Liver (tissue), 9 donors: ENCODE results near the gene AGTRAP. TPM values are rescaled to one million over a fixed set of nuclear protein-coding genes. Genes with fewer than 3 reads are reported as not detected.
A peak's percentile ranks its signal among the peaks of the same experiment; 100 is the strongest.

Source experiments
- DNase-seq: peaks from one replicate; pipeline ENCODE4 v3.0.0-alpha.2; 2017; ENCODE audit warnings: low spot score
- H3K27ac ChIP-seq, 2 donors: one replicate each; pipeline ENCODE4 v1.7.0; 2013; ENCODE audit warnings: inconsistent platforms in 2 of 2, low read length in 2 of 2, control low read depth in 1 of 2, low read depth in 1 of 2, mild to moderate bottlenecking in 1 of 2
- H3K27me3 ChIP-seq, 4 donors: one replicate each; pipeline versions ENCODE4 v1.6.1 to v1.7.0; 2013; ENCODE audit warnings: low read length in 3 of 4, inconsistent platforms in 1 of 4, mild to moderate bottlenecking in 1 of 4, moderate library complexity in 1 of 4; ENCODE audit not compliant: control insufficient read depth in 4 of 4, insufficient read depth in 4 of 4
- H3K36me3 ChIP-seq, 4 donors: one replicate each; pipeline versions ENCODE4 v1.6.1 to v1.7.0; 2013; ENCODE audit warnings: low read length in 3 of 4, mild to moderate bottlenecking in 3 of 4, low read depth in 1 of 4, moderate library complexity in 1 of 4; ENCODE audit not compliant: control insufficient read depth in 4 of 4, insufficient read depth in 3 of 4
- H3K4me1 ChIP-seq, 4 donors: one replicate each; pipeline versions ENCODE4 v1.6.1 to v1.7.0; 2013; ENCODE audit warnings: low read length in 3 of 4, mild to moderate bottlenecking in 3 of 4, moderate library complexity in 1 of 4; ENCODE audit not compliant: control insufficient read depth in 4 of 4, insufficient read depth in 4 of 4
- H3K4me3 ChIP-seq, 3 donors: one replicate each; pipeline versions ENCODE4 v1.6.1 to v1.7.0; 2013; ENCODE audit warnings: low read length in 3 of 3, control low read depth in 1 of 3, low read depth in 1 of 3, mild to moderate bottlenecking in 1 of 3
- H3K9ac ChIP-seq, 2 donors: one replicate each; pipeline ENCODE4 v1.7.0; 2013; ENCODE audit warnings: low read length in 2 of 2, mild to moderate bottlenecking in 2 of 2, moderate library complexity in 2 of 2, control low read depth in 1 of 2, low read depth in 1 of 2
- H3K9me3 ChIP-seq, 4 donors: one replicate each; pipeline versions ENCODE4 v1.6.1 to v1.7.0; 2013; ENCODE audit warnings: low read length in 3 of 4; ENCODE audit not compliant: control insufficient read depth in 4 of 4
- CTCF ChIP-seq: fragments of 150-350 bp; IDR thresholded peaks from 2 replicates; pipeline ENCODE4 v1.5.1; 2017; ENCODE audit warnings: improper control_type of control experiment, low read depth, low read length; ENCODE audit not compliant: missing input control
- FOXA1 ChIP-seq: IDR thresholded peaks from 2 replicates; pipeline ENCODE4 v1.6.1; 2016; ENCODE audit warnings: antibody characterized with exemption
- GABPA ChIP-seq, 2 donors: IDR thresholded peaks in 1 of 2; conservative IDR thresholded peaks in 1 of 2; 2 replicates each; pipeline ENCODE4 v1.6.1; 2016; ENCODE audit warnings: antibody characterized with exemption in 2 of 2, mild to moderate bottlenecking in 1 of 2, moderate library complexity in 1 of 2
- HNF4G ChIP-seq: IDR thresholded peaks from 2 replicates; pipeline ENCODE4 v1.6.1; 2016; ENCODE audit warnings: antibody characterized with exemption
- MAX ChIP-seq: IDR thresholded peaks from 2 replicates; pipeline ENCODE4 v1.6.1; 2016; ENCODE audit warnings: antibody characterized with exemption
- NR2F2 ChIP-seq: IDR thresholded peaks from 2 replicates; pipeline ENCODE4 v1.6.1; 2016; ENCODE audit warnings: antibody characterized with exemption
- RAD21 ChIP-seq, 2 donors: IDR thresholded peaks; 2 replicates each; pipeline ENCODE4 v1.6.1; 2016; ENCODE audit warnings: antibody characterized with exemption in 2 of 2, mild to moderate bottlenecking in 2 of 2
- RXRA ChIP-seq, 2 donors: IDR thresholded peaks; 2 replicates each; pipeline ENCODE4 v1.6.1; 2017 to 2018; ENCODE audit warnings: antibody characterized with exemption in 2 of 2, mild to moderate bottlenecking in 1 of 2
- TAF1 ChIP-seq: conservative IDR thresholded peaks from 2 replicates; pipeline ENCODE4 v1.6.1; 2016; ENCODE audit warnings: antibody characterized with exemption, mild to moderate bottlenecking
- whole genome bisulfite sequencing: extraction: QIAGEN DNeasy Blood & Tissue Kit; methylation state at CpG from one replicate; pipeline ENCODE4 v1.1.7; 2013; 5-methylcytosine and 5-hydroxymethylcytosine counted together
- polyA plus RNA-seq, 2 donors: library from polyadenylated mRNA; stranded (reverse) in 1 of 2; unstranded in 1 of 2; fragments of 200-250 nt in 1 of 2; fragments of >200 nt in 1 of 2; fragmentation: Nextera tagmentation in 1 of 2; extraction: Ambion mirVana in 1 of 2; gene quantifications; one replicate each; pipeline versions ENCODE4 v1.2.1 to v1.2.3, GENCODE V29; 2013 to 2015
- total RNA-seq, 2 donors: library from RNA; depleted of rRNA; stranded (reverse); fragments of >200 nt; gene quantifications; one replicate each; pipeline ENCODE4 v1.2.3, GENCODE V29; 2014
- TF ChIP-seq, protein P1 (sequence below): IDR thresholded peaks from 2 replicates; pipeline ENCODE4 v1.6.1; 2016; ENCODE audit warnings: antibody characterized with exemption, mild to moderate bottlenecking
- TF ChIP-seq, protein P2 (sequence below): IDR thresholded peaks from 2 replicates; pipeline ENCODE4 v1.6.1; 2016; ENCODE audit warnings: antibody characterized with exemption
- donor health status: healthy.
- donor health status: healthy.
- donor health status: healthy.
- donor health status: healthy.
- donor health status: healthy.

AGTRAP gene
- total and polyA plus RNA-seq, 4 donors = 8.5 to 19.3 (median 17.5) TPM

DNA sequence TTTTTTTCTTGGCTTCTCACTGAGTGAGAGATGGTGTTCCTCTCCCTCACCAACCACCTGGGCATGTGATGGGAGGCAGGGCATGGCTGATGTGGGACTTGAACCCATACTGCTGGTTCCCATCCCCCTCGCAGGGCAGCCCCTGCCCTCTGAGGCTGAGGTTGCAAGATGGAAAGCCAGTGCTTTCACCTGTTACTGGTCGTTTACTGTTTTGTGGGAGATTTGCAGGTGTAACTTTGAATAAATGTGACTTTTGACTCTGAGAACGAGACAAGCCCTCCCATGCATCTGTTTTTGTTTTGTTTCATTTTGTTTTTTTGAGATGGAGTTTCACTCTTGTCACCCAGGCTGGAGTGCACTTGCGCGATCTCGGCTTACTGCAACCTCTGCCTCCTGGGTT, 47.6 kb downstream of the AGTRAP start:
- Histone ChIP-seq H3K4me3 (no peak overlapping the region), H3K9me3 (no peaks in the 10 kb centered on the region), H3K9ac (no peak overlapping the region), H3K36me3 (no peaks in the 10 kb centered on the region), H3K4me1 (peaks cover 0 to 15% (median 14%) of the 10 kb centered on the region in 4 donors), H3K27ac (peak overlapping the region in 1 of 2 donors; percentile 11), H3K27me3 (no peaks in the 10 kb centered on the region)
- DNase-seq = no peak
- WGBS = 93% methylated on average over 6 of the region's 6 CpGs
- no peak for TF ChIP-seq RAD21 (IDR thresholded peaks at IDR 0.05)
- TF ChIP-seq GABPA (IDR thresholded peaks at IDR 0.05 in 1 of 2, conservative IDR thresholded peaks at IDR 0.05 in 1 of 2) = no peak
- TF ChIP-seq FOXA1 = no peak
- TF ChIP-seq MAX = no peak
- TF ChIP-seq NR2F2 = no peak
- no peak for TF ChIP-seq HNF4G
- TF ChIP-seq RXRA (IDR thresholded peaks at IDR 0.05) = no peak
- TF ChIP-seq CTCF = no peak
- no peak for TF ChIP-seq TAF1

DNA sequence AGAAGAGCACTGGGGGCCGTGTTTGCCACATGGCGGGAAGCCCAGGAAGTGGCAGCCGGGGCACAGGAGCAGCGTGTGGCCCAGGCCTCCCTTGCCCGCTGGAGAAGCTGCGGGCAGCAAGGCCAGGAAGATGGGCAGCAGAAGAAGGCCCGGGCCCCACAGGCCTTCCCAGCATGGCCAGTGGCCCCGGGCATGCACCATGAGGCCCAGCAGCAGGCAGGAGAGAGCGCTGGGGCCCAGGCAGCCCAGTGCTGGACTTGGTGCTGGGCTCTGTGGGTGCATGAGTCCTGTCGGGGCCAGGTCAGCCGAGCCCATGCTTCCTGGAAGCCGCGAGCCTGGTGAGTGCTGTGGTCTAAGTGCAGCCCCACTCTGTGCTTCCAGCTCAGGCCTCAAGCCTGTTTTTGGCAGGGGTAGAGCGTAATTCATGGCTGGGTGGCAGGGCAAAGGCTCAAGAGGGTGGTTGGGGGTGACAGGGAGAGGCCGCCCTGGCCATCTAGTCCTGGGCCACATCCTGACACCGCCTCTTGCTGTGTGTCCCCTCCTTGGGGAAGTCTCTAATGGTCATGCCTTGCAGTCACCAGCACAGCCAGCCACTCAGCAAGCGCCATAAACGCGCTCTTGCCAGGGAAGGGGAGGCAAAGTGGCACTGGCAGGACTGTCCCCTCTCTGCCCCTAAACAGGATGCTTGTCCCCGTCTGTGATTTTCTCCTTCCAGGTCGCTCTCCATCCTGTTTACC, 48.5 kb downstream of the AGTRAP start:
- H3K9ac ChIP-seq = peak overlapping the region; percentile 2 to 24
- no peaks in the 10 kb centered on the region for H3K27me3 ChIP-seq
- no peaks in the 10 kb centered on the region for H3K9me3 ChIP-seq
- 79% methylated on average over 21 of the region's 21 CpGs for WGBS
- no peak overlapping the region for H3K4me3 ChIP-seq
- no peak for TF ChIP-seq MAX
- no peak for TF ChIP-seq RXRA (IDR thresholded peaks at IDR 0.05)
- TF ChIP-seq, protein P1, sequence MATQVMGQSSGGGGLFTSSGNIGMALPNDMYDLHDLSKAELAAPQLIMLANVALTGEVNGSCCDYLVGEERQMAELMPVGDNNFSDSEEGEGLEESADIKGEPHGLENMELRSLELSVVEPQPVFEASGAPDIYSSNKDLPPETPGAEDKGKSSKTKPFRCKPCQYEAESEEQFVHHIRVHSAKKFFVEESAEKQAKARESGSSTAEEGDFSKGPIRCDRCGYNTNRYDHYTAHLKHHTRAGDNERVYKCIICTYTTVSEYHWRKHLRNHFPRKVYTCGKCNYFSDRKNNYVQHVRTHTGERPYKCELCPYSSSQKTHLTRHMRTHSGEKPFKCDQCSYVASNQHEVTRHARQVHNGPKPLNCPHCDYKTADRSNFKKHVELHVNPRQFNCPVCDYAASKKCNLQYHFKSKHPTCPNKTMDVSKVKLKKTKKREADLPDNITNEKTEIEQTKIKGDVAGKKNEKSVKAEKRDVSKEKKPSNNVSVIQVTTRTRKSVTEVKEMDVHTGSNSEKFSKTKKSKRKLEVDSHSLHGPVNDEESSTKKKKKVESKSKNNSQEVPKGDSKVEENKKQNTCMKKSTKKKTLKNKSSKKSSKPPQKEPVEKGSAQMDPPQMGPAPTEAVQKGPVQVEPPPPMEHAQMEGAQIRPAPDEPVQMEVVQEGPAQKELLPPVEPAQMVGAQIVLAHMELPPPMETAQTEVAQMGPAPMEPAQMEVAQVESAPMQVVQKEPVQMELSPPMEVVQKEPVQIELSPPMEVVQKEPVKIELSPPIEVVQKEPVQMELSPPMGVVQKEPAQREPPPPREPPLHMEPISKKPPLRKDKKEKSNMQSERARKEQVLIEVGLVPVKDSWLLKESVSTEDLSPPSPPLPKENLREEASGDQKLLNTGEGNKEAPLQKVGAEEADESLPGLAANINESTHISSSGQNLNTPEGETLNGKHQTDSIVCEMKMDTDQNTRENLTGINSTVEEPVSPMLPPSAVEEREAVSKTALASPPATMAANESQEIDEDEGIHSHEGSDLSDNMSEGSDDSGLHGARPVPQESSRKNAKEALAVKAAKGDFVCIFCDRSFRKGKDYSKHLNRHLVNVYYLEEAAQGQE = no peak
- TF ChIP-seq, protein P2, sequence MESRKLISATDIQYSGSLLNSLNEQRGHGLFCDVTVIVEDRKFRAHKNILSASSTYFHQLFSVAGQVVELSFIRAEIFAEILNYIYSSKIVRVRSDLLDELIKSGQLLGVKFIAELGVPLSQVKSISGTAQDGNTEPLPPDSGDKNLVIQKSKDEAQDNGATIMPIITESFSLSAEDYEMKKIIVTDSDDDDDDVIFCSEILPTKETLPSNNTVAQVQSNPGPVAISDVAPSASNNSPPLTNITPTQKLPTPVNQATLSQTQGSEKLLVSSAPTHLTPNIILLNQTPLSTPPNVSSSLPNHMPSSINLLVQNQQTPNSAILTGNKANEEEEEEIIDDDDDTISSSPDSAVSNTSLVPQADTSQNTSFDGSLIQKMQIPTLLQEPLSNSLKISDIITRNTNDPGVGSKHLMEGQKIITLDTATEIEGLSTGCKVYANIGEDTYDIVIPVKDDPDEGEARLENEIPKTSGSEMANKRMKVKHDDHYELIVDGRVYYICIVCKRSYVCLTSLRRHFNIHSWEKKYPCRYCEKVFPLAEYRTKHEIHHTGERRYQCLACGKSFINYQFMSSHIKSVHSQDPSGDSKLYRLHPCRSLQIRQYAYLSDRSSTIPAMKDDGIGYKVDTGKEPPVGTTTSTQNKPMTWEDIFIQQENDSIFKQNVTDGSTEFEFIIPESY = no peak
- no peak for DNase-seq
- peaks cover 0 to 17% (median 14%) of the 10 kb centered on the region in 4 donors for H3K4me1 ChIP-seq
- peaks cover 0 to 2% (median 0%) of the 10 kb centered on the region in 4 donors for H3K36me3 ChIP-seq
- H3K27ac ChIP-seq = peak overlapping the region; percentile 30 to 31
